C1 segment of cervical spinal cord (tissue), 14 donors: ENCODE measurements around the gene C1QL1.

Experiments used
- DNase-seq, 14 donors: peaks; one replicate each; lab custom pipeline; 2025; lab: John Stamatoyannopoulos, UW

Gene C1QL1

DNA sequence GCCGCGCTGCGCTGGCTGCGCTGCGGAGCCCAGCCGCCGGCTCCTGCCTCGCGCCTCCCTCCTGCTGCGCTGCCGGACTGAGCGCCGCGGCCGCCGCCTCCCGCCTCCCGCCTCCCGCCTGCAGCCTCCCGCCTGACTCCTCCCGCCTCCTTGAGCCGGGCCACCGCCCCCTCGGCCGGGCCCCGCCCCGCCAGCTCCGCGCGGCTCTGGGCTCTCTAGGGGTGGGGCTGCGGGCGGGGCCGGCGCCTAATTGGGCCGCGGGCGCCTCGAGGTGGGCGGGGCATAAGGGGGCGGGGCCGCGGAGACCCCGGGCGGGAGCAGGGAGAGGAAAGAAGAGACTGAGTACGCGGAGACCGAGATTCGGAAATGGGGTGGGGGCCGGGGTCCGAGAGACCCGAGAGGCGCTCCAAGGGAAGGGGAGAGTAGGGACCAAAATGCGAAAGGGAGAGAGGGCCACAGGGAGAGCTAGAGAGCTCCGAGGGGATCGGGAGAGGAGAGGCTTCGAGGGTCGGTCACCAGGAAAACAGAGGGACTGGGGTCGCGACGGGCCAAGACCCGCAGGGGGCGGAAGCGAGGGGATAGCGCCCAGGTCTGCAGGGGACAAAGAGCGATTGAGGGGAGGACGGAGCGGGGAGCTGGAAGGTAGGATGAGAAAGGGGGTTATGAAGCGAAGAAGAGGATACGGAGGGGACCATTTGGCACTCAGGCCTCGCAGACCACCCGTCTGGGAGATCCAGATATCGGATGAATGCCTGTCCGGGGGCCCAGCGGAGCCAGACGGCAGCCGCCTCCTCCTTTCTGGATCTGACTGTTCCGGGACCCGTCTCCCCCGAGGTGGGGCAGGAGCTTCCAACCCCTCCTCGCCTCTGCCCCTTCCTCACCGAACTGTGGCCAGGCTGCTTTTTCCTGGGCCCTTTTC is at the start of gene C1QL1:
C1QL1 (minus strand) TSS at position 79 of the 919 bp plus-strand sequence. CDS start 255 bp downstream, outside the sequence.
- peak in 12 of 14 donors; percentile 19 to 87 (median 63) for DNase-seq

DNA sequence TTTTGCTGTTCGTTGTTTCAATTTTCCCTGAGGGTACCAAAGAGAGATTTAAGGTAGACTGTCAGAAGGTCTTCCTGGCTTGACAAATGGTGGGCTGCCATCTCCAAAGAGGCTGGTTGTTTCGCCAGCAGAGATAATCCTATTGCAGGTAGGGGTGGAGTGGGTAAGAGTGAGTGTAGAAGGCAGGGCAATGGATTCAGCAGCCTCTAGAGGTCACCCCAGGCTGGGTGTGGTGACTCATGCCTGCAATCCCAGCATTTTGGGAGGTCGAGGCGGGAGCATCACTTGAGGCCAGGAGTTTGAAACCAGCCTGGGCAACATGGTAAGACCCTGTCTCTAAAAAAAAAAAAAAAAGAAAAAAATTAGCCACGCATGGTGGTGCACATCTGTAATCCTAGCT is 48.7 kb upstream of the C1QL1 start:
- DNase-seq: no peak

- DNase-seq: no peak
These were observed 48.1 kb upstream of the C1QL1 start for GRCh38 chr17:45016237-45016636.

DNA sequence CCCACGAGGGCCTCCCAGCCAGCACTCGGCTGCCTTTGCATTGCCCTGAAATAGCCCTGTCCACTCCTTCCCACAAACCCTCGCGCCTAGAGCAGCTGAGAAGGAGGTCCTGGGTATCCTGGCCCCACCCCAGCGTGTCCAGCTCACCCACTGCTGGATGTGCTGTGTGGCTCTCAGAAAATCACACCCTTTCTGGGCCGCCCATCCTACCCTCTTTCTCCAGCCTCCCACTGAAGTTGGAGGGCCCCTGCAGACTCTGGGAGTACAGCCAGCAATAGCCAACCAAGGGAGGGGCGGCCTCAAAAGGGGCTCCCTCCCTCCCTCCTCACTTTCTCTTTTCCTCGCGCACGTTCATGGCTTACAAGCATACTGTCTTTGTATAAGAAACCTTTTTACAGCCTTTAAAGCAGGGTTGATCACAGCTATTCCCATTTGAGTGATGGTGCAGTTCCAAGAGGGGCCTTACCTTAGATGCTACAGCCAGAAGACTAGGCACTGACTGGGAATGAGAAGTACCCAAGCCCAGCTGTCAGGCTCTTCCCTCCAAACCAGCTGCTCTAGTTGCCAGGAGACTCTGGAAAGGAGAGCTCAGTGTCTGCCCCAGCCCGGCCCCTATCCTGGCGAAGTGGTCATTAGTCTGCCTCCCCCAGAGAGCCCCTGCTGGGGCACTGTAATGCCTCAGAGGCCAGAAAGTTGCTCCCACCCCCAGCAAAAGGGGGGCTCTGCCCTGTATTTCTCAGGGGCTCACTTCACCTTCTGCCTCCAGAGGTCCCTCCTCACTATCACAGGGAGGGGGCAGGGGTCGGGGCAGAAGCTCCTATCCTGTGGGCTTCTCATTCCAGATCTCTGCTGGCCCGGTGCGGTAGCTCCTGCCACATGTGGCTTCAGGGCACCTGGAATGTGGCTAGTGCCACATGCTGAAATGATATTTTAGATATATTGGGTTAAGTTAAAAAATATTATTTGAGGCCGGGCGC is 45.2 kb upstream of the C1QL1 start:
- peak in 2 of 14 donors; percentile 14 to 22 for DNase-seq

- DNase-seq: no peak
These were observed 43.7 kb upstream of the C1QL1 start for GRCh38 chr17:45011767-45012166.

DNA sequence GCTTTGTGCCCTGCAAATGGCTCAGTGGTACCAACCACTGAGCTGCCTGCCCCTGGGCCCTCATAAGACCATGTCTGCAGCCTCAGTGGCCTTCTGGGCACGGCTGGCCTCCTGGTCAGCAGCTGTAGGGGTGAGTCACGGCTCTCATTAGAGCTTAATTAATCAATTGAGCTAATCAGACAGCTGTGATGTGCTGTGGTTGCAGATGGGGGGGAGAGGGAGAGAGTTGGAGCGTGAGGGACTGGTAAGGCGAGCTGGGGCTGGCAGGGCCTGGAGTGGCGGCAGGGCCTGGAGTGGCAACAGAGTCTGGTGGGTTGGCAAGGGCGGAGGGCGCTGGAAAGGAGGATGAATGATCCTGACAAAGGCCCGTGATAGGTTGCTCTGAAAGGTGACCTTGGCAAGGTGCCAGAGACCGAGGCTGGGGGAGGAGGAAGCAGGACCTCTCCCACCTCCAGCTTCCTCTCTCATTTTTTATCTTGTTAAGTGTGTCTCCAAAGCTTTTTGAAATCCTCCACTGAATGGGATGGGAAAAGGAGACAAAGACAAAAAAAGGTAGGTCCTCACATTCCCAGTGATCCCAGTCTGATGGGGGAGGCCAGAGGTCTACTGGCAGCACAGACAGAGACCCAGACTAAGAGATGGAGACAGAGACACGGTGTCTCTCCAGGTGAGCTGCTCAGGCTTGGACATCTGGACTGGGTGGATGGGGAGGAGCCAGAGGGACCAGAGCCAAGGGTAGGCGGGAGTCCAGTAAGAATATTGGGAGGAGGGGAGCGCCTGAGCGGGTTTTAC is 41.8 kb upstream of the C1QL1 start:
- no peak for DNase-seq

DNA sequence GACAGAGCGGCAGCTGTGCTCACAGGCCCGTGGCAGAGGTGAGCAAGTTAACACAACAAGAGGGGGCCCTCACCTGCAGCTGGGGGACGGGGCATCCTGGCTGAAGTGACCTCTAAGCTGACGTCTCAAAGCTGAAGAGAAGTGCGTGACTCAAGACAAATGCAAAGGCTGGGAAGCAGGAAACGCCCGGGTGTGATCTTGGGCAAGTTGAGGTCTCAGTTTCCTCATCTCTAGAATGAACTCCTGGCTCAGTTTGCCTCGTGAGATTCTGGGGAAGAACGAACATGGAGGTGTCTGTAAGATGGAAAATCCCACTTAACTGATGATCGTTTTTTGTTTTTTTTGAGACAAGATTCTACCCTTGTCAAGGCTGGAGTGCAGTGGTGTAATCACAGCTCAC is 40.1 kb upstream of the C1QL1 start:
- no peak for DNase-seq

GRCh38 chr17:45006927-45007461 is 38.9 kb upstream of the C1QL1 start:
- no peak for DNase-seq

DNA sequence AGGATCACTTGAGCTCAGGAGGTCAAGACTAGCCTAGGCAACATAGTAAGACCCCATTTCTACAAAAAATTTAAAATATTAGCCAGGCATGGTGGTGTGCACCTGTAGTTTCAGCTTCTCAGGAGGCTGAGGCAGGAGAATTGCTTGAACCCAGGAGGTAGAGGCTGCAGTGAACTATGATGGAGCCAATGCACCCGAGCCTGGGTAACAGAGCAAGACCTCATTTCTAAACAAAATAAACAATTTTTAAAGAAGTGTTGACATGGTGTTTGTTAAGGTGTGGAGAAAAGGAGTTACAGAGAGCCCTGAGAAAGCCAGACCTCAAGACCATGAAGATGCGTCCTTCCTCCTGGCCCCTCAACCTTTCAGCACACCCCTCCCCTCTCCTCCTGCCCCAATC is 37.6 kb upstream of the C1QL1 start:
- no peak for DNase-seq

DNA sequence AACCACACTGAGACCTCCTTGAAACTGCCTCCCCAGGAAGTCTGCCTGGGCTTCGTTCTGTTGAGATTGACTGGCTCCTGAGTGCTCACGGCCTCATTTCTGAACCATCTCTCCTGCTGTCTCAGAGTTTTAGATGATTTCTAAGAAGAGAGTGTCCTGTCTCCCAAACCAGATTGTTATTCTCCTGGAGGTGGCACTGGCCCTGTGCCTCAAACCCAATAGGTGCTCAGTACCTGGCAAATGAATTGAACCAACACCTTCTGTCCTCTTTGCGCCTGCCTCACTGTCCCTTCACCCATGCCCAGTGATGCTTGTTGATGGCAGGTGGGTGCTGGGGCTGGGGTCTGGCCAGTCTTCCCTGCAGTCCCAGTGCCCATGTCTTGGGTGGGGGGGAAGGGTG is 36.3 kb upstream of the C1QL1 start:
- DNase-seq: no peak

DNA sequence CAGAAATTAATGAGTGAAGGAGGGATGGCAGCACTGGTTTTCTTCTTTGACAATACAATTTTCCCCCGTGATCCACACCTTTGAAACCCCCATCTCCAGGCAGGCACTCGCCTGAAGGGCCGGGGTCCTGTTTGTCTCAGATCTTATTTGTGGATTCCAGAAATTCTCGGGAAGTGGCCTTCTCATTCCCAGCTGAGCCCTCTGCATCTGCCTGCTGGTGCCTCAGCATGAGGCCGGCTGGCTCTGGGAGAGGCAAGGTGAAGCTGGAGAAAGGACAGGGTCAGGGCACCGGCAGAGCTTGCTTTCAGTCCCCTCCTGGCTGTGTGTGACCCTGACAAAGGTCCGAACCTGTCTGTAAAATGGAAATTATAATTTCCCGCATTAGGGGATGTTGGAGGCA is 35.8 kb upstream of the C1QL1 start:
- no peak for DNase-seq

DNA sequence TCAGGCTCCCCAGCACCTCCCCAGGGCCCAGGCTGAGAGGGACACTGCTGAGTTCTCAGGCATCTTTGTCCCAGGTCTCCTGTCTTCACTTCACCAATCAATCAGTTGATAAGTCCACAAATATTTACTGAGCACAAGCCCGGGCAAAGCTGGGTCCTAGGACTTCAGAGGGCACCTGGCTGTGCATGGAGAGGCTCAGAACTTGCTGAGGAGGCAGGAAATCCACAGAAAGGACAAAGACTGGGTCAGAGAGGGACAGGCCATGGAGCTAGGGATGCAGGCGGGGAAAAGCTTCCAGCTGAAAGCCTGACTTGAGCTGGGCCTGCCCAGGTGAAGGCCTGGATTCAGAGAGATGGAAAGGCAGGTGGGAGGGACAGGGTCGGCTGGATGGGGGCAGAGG is 33.2 kb upstream of the C1QL1 start:
- no peak for DNase-seq

DNA sequence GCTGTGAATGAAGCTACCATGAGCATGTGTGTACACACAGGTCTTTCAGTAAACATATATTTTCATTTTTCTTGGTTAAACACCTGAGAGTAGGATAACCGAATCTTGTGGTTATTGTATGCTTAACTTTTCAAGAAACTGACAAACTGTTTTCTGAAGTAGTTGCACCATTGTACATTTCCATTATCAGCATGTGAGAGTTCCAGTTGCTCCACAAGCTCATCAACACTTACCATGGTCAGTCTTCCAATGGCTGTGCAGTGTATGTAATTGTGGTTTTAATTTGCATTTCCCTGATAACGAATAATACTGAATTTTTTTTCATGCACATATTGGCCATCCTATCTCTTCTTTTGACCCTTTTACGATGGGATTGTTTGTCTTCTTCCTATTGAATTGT is 31.3 kb upstream of the C1QL1 start:
- no peak for DNase-seq

DNA sequence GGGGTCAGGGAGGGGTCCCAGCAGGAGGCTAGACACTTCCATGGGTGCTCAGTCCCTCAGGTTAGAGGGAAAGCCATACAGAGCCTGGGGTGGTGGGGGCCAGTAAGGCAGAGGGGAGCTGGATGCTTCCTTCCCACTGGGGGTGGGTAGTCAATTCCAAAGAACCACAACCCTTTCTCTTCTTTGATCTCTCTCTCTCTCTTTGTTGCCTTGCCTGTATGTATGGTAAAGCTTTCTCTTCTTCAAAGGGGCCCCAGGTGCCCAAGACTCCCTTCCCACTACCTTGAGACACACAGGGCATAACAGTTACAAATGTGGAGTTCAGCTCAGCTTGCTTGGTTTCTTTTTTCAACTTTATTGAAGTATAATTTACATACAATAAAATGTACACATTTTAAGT is 30.5 kb upstream of the C1QL1 start:
- DNase-seq: no peak

DNA sequence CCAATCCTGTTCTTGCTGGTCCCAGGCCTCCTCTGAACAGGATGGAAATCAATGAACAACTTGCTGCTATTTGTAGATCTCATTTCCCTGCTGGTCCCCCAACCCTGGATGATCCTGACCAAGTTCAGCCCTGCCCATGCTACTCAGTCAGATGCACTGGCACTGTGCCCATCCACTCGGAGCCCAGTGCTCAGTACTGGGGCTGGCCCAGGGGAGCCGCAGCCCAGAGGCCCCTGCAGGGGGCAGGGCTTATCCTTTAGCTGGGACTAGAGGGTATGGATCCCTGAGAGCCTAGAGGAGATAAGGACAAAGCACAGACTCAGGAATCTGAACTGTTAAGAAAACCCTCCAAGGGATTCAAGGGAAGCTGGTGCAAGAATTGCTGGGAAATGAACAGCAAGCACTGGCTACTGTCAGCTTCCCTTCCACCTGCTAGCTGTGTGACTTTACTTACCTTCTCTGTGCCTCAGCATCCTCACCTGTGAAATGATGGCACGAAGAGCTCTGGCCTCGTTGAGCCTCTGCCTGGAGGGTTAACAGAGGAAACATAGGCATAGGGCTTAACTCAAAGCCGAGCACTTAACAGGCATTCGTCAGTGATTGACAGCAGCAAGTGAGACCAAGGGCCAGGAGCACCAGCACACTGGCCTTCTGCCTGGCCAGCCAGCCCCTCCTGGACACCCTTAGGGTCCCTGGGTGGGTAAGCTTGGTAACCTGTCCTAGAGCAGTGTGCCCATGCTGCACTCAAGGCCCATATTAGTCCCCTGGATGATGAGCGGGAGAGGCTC is 29.8 kb upstream of the C1QL1 start:
- DNase-seq: no peak

DNA sequence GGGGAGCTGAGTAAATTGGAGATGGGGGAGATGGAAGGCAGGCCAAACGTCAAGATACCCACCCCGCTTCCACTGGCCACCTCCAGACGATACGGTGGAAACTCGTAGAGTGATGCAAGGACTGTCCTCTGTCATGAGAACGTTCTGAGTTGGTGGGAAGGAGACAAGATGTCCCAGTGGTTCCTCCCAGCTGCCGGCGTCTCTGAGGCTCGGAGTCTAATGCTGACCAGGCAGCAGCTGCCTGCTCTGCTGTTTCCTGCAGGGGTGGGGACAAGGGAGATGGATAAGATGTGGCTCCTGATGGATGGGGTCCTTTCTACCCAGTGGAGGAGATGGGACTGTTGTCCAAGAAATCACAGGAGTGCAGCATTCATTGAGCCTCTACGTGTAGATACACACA is 28.2 kb upstream of the C1QL1 start:
- no peak for DNase-seq

GRCh38 chr17:44995436-44996001 is 27.4 kb upstream of the C1QL1 start:
- no peak for DNase-seq

- no peak for DNase-seq
These were observed 24.3 kb upstream of the C1QL1 start for GRCh38 chr17:44992242-44992939.

DNA sequence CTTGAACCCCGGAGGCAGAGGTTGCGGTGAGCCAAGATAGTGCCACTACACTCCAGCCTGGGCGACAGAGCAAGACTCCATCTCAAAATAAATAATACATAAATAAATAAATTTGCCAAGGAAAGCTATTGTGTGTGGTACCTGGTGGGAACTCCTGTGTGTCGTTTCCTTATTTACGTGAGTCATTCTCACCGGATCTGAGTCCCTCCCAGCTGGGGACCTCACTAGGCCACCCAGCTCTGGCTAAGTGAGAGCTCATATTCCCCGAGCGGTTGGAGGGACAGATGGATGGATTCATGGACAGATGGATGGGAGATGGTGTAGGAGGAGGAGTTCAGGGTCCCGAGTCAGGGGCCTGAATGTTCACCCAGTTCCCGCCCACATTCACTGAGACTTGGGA is 22.9 kb upstream of the C1QL1 start:
- no peak for DNase-seq
